HL-60/S4 treated with phorbol 12-myristate 13-acetate at 8.2 ng/mL for 4 days and 3 days (cell line): Measurements from ENCODE around the gene FGFR2.

ENCODE experiments used
- in situ Hi-C: fragments of 300-500 bp; cut with MboI; formaldehyde crosslinking; loops from 2 replicates; pipeline ENCODE4 v1.15.0; 2022; ENCODE audit warnings: low sequenced_read_pairs

Gene FGFR2

DNA sequence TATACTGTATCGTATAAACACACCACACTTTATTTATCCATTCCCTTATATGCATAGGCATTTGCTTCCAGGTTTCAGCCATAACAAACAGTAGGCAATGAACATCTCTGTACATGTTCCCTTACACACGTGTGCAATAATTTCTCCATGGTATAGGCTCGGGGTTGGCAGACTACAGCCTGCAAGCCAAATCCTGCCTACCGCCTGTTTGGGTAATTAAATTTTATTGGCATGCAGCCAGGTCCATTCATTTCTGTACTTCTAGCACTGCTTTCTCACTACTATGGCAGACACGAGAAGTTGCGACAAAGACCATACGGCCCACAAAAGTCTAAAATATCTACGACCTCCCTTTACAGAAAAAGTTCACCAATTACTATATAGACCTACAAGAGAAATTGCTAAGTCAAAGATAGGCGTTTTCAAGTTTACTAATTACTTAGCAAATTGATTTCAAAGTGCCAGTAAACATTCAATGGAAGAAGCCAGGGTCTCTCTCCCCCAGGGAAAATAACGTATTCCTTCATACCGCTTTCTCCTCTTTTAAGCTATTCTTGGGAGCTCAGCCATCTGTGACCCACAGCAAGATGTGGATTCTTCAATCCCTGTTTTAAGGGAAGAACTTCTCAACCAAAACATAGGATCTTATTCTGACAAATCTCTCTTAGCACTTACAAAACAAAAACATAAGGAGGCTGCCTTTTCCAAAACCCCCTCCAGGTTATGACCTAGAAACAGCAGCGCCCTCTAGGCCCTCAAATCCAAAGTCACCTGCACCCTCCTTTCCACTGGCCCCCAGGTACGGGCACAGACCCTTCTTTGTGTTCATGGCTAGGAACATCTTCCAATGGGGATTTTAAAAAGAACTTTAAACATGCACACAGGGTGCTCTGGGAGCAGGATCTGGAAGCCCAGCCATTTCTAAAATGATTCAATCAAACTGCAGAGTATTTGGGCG, 100.5 kb downstream of the FGFR2 start:
- in situ Hi-C loops, result no loop called here

DNA sequence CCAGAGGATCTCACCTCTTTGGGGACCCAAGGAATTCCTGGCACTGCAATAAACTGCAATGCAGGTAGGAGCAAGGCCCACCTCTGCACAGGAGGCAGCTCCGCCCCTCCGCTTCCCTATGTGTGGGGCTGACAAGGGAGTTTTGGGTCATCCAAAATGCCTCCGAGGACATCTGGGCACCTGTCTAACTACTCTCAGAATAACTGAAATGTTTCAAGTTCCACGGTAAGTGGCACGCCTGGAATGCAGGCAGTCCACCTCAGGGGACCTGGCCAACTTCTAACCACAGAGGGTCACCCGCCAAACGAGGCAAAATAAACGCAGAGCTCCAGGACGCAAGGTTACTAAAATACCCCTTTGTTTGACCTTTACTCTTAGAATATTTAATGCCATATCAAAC, 102.5 kb downstream of the FGFR2 start:
- in situ Hi-C loops, result no loop called here

DNA sequence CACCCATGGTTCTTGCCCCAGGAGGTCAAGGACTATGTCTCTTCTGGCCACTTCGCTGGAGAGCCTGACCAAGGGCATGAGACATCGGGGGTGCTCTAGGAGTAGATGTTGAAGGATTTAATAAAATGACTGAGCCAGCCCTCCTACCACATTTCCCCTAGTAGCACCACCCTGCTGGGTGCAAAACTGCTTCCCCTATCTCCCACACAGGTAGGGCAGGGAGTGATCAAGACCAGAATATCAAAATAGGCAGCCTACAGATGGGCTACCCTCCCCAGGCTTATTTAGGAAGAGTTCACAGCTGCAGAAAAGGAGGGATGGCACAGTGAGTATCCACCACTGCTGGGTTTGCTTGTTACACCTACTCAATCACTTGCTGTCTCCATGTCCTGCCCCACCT, 103.9 kb downstream of the FGFR2 start:
- in situ Hi-C loops, result no loop called here

DNA sequence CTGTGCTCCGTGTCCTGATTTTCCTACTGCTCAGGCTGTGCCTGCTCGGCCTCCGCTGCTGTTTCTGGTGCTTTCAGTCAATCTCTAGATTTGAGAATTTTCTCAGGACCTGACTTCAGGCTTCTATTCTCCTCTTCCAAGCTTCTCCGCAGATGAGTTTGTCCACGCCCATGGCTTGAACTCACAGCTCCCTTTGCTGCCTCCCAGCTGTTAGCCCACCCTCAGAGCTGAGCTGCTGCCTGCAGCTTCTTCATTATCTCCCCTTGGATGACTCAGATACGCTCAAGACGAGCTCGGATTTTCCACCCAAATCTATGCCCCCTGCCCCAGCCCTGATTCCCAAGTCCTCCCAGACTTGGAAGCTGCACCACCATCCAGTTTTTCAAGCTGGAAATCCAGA, 104.7 kb downstream of the FGFR2 start:
- in situ Hi-C loops, result no loop called here

DNA sequence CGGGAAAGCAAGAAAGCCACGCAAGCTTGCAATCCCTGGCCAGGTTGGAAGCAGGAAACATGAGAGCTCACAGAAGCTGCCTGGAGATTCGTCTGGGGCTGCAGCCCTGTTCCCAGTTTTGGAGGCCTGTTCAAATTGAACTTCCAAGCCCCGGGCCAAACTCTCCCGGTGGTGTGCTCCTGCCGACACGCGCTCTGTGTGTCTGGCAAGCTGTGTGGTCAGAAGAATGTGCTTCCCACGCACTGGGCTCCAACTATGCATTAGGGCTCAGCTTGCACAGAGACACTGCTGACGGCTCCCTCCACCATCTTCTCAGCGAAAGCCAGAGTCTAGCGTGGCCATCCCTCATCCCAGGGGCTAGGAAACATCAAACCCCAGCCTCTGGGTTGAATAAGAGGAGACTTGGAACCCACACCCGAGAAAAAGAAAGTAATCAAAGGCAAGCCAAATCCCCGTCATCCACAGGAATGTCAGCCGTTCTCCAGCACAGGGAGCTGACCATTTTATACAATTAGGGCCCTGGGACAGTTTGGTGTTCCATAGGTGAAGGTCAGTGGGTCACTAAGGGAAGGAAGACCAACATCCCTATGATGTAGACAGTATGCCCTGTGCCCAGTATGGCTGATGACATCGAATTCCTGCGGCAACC, 107.2 kb downstream of the FGFR2 start:
- in situ Hi-C loops, result no loop called here

DNA sequence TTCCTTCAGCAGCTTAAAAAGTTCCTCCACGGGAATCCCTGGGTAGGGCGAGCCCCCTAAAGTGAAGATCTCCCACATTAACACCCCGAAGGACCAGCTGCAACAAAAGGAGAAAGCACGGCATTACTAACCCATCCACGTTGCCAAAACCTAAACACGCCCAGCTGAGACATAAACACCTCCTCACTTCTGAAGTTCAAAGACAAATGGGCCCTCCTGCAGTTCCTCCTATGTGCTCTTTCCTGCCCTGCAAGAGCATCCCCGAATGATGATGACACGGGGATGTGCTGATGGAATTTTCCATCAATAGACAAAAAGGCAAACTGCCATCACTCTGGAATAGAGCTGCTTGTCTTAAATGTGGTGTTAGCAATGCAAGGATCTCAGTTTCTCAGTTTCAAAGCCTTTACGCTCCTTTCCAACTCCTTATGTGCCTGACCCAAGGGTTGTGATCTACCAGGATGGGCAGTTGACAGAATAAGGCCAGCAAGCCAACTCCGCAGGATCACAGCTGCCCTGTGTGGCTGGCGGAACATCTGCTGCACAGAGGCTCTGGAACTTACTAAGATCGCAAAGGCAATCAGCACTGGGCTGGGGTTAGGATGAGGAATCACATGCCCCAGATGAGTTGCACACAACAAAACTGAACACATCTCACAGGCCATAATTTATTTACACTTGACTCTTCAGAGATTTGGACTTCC, 112.7 kb downstream of the FGFR2 start:
- in situ Hi-C loops, result no loop called here

DNA sequence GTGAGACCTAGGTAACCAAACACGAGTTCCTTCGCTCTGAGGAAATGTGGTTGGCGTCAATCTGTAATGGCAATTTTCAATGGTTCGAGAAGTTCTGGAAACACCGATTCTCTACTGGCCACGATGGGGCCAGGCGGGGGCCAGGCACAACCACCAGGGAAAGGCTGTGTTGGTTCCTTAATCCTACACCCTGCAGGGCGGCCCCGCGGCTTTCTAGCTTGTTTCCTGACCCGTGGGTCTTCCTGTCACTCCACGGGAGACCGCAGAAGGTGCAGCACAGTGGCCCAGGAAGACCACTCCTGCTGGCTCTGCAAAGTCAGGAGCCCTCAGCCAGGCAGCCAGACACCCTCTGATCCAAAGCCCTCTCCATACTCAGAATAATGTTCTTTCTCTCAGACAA, 113.4 kb downstream of the FGFR2 start:
- in situ Hi-C loops, result no loop called here

DNA sequence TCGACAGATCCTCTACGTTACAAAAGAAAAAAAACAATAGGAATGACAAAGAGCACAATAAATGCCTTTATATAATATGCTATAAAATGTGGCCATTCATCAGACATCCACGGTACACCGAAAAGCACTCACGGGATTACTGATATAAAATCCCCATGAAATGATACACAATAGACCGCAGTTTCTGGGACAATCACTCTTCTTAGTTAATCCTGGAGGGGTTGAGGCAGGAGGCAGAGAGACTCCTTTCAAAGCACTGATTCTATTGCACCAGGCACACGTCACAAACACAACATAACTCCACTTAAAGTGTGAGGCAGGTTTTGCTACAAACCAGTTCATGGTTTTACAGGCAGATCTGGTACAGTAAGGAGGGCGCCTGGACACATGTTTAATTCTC, 113.8 kb downstream of the FGFR2 start:
- in situ Hi-C loops, result no loop called here

DNA sequence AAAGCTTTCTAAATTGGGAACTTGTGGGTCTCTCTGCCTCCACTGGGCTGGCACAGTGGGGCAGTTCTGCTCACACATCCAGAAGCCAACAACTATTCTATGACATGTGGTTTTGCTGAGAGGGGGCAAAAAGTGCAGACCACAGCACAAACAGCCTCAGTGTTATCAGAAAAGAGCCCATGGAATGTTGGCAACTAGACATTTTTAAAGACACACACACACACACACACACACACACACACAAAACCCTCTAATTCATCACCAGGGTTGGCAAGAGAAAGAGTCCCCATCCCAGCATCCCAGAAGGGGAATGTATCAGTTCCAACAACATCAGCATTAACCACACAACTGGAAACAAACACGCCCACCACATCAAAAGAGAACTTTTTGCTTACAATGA, 117.1 kb downstream of the FGFR2 start:
- in situ Hi-C loops, result no loop called here

DNA sequence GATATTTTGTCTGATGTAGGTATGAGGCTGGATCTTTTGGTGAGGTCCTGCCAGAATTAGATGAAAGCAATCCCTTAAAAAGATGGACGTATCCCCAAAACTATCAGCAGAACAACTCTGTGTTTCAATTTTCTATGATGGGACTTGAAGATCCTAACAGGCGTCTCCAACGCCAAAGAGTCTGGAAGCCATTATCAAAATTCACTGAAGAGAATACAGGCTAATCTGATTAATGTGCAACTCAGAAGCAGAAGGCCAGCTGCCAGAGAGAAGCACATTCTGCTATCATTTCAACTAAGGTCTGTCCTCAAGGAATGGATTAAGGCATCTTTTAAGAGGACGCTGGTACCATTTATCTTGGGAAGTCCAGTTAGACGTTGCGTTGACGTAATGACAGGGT, 119.7 kb downstream of the FGFR2 start:
- in situ Hi-C loops, result no loop called here

DNA sequence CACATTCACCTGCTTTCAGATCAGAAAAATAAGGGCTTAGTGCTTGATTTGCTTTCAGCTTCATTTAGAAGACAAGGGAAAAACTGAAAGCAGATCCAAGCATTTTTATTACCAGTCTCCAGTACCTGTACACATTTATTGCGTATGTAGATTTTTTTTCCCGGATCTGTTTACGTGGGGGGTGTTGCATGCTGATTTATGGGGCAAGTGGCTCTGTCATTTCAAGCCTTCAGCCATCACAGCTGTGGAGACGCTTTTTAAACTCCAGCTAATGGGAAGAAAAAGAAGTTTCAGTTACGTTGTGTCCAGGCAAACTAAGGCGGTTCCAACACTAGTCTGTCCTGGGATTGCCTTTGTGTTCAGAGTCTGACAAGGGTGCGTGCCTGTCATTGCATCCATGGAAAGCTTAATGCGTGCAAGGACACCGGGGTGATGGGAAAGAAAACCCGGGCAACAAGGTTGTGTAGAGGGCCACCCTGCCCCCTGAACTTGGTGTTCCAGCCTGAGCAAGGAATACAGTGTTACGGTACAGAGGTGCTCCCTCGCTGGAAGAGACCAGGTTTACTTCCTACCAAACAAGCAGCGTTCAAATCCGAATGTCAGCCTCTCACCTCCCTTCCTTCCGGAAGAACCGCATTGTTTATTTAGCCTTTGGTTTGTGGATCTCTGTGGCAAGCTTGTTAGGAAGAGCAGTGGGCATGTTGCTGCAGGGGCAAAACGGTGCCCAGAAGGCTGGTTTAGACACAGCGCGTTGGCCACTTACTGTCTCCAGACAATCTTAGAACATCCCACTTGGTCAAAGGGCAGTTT, 128.2 kb downstream of the FGFR2 start:
- in situ Hi-C loops, result no loop called here

DNA sequence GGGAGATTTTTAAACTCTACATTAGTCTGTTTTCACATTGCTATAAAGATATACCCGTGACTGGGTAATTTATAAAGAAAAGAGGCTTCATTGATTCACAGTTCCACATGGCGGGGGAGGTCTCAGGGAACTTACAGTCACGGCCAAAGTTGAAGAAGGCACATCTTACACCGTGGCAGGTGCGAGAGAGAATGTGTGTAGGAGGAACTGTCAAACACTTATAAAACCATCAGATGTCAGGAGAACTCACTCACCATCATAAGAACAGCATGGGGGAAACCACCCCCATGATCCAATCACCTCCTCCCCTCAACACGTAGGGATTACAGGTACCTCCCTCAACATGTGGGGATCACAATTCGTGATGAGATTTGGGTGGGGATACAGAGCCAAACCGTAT, 129.5 kb downstream of the FGFR2 start:
- in situ Hi-C loops, result no loop called here

DNA sequence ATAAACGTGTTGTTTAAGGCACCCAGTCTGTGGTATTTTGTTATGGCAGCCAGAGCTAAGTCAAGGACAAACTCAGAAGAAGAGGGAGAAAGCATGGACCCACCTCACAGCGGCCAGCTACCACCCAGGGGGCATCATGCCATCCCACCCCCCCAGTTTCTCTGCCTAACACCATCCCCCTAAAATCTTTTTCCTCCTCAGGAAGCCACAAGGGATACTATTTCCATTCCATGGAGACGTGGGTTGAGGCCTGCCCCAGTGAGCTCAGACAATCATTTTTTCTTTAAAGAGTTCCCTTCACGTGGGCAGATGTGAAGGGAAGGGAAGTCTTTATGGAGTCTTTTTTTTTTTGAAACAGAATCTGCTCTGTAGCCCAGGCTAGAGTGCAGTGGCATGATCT, 131.8 kb downstream of the FGFR2 start:
- in situ Hi-C loops, result no loop called here

DNA sequence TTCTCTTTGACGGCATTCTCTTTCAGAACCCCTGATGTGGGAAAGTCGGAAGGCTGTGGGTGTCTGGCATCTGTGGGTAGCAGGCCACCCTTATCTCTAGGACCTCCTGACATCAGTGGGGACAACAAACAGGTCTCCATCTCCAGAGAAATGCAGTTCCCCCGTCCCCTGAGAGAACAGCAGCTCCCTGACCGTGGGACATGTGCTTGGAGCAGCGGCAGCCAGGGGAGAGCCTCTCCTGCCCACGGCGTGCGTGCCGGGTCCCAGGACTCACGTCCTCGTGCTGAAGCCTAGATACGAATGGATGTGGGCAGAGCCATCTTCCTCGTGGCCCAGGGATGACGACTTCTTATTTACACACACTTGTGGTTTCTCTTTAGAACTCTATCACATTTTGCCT, 133.0 kb downstream of the FGFR2 start:
- in situ Hi-C loops, result no loop called here

DNA sequence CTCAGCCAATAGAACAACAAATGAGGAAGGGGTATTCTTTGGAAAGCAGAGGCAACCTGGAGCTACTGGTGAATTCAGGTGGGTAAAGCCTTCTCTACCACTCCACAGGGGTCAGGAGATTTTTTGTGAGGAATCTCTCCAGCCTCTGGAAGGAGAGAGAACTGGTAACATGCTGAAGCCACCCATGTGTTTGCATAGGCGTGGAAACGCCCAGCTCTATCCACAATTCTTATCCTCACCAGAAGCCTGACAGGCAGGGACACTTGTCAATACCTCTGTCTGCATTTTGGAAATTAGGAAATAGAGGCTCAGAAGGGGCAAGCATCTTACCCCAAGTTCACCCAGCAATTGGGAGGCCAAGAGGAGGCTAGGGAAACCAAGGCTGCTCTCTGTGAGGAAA, 133.7 kb downstream of the FGFR2 start:
- in situ Hi-C loops, result no loop called here

DNA sequence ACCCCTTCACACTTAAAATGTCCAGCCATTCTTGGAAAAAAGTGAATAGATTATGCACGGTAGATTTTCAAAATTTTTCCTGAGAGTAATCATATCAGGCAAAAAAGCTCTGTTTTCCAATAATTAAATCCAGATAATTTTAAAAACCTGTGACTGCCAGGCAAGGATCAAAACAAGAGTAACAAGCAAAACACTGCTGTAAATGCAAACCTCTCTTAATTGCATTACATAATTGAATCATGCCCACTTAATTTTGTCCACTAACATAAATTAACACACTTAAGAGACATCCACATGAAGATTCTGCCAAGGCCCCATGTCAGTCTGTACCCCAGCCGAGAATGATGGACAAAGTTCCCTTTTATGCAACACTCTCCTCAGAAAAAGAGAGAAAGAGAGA, 135.3 kb downstream of the FGFR2 start:
- in situ Hi-C loops, result no loop called here

DNA sequence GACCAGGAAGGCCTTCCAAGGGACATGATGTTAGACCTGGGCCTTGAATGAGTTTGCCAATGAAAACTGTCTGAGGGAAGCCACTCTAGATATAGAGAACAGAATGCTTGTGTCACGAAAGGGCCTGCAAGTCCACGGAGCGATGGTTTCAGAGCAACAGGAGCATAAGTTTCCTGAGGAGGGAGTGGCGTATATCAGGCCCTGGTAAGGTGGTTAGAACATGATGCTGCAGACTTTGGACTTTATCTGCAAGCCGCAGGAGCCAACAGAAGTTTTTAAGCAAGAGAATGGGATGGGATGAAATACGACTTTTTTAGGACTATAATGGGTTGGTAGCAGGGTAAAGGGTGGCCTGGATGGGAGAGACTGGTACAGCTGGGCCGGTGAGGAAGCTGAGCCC, 136.0 kb downstream of the FGFR2 start:
- in situ Hi-C loops, result no loop called here

DNA sequence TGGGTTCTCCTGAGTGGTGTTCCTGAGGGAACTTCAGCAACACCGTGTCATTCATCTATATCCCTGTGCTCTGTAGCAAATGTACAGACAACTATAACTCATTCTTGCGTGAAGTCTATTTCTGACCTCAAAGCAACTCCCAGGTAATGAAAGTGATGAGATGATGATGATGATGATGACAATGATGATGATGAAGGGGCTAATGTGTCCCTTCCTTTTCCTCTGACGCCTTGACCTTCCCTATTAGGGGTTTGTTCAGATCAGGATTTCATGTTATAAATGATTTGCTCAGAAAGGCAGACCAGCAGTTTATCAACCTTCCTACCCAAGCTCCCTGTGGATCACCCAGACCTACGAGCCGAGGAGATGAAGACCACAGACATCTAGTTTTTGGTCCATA, 136.9 kb downstream of the FGFR2 start:
- in situ Hi-C loops, result no loop called here

DNA sequence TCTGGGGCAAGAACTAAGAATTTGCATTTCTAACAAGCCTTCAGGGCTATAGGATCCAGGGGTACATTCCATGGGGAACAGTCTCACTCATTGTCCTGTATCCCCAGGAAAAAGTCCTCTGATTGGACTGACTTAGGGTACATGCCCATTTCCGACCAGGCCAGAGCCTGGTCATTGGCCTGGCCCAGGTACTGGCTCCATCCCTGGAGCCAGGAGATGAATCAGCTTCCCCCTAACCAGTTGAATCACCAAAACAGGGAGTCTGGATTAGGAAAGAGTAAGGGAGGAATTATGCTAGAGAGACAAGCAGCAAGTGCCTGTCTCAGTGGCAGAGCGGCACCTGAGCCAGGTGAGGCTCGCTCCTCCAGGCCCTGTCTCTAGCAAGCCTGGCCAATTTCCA, 137.5 kb downstream of the FGFR2 start:
- in situ Hi-C loops, result no loop called here

DNA sequence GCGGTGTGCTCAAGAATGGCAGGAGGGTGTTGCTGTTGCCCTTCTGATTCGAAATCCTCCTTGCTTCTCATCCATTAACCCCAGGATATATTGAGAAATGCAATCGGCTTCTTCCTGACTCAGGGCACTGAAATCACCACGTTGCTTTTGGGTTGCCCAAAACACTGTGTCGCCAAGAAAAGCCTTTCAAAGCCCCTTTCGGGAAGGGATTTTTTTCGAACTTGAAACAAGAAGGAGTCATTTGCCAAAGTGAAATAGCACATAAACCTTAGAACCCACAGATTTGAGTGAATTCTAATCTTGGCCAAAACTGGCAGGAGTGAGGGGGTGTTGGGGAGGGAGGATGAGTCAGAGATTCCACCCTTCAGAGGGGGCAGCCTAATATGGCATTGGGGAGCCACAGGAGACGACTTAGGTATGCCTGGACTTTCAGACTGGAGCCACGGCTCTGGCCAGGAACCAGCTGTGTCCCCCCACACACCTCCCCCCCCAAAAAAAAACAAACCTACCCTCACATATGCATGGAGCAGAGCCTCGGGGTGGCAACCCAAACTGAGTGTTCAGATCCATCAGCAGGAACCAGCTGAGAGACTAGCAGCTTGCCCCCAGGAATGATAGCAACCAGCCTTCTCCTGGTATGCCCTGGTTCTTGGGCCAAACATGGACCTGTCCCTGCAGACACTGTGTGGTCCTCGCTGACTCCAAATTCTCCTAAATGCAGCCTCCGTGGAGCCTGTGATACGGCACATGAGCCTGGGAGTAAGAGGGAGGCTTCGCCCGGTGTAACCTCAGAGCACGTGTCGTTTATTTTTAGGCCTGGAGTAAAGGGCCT, 138.4 kb downstream of the FGFR2 start:
- in situ Hi-C loops, result no loop called here
